DOHH2 (cell line): Measurements from ENCODE around the gene SP1.
"Not testable (repeated sequence)": the region's sequence is repeated elsewhere in the genome, so short reads cannot be mapped to it uniquely, and the experiment has no call there.

Experiments used
- H3F3A ChIP-seq: fragments of 200-600 bp; sonication (generic), shearing (Covaris generic); 2 replicates; pipeline ENCODE4 v1.6.0; 2016; ENCODE audit warnings: antibody characterized with exemption, mild to moderate bottlenecking; ENCODE audit not compliant: control insufficient read depth, insufficient read depth
- H3K27ac ChIP-seq: fragments of 200-600 bp; sonication (generic); 2 replicates; pipeline ENCODE4 v1.5.1; 2014; ENCODE audit warnings: low read depth, mild to moderate bottlenecking, low read length, moderate library complexity
- H3K27me3 ChIP-seq: fragments of 200-600 bp; sonication (generic); 2 replicates; pipeline ENCODE4 v1.6.1; 2014; ENCODE audit warnings: mild to moderate bottlenecking, low read length, mixed read lengths; ENCODE audit not compliant: control insufficient read depth
- H3K36me3 ChIP-seq: fragments of 200-600 bp; sonication (generic); 2 replicates; pipeline ENCODE4 v1.6.1; 2014; ENCODE audit warnings: mild to moderate bottlenecking, low read length, moderate library complexity, mixed read lengths; ENCODE audit not compliant: control insufficient read depth
- H3K4me1 ChIP-seq: fragments of 200-600 bp; sonication (generic); 2 replicates; pipeline ENCODE4 v1.6.1; 2014; ENCODE audit warnings: mild to moderate bottlenecking, low read length, mixed read lengths; ENCODE audit not compliant: control insufficient read depth
- H3K4me2 ChIP-seq: fragments of 200-600 bp; sonication (generic); 2 replicates; pipeline ENCODE4 v1.6.0; 2014; ENCODE audit warnings: mild to moderate bottlenecking, low read length, moderate library complexity
- H3K4me3 ChIP-seq: fragments of 200-600 bp; sonication (generic); 2 replicates; pipeline ENCODE4 v1.5.1; 2014; ENCODE audit warnings: mild to moderate bottlenecking, low read length, mixed read lengths
- H3K79me2 ChIP-seq: fragments of 200-600 bp; sonication (generic); 2 replicates; pipeline ENCODE4 v1.6.1; 2014; ENCODE audit warnings: mild to moderate bottlenecking, low read length, mixed read lengths; ENCODE audit not compliant: control insufficient read depth
- H3K9me2 ChIP-seq: fragments of 200-600 bp; sonication (generic); replicated peaks from 2 replicates; pipeline ENCODE4 v1.6.1; 2014; ENCODE audit warnings: mild to moderate bottlenecking, low read length, mixed read lengths; ENCODE audit not compliant: control insufficient read depth
- H3K9me3 ChIP-seq: fragments of 200-600 bp; sonication (generic); 2 replicates; pipeline ENCODE4 v1.6.1; 2014; ENCODE audit warnings: antibody characterized with exemption, low read length, mixed read lengths; ENCODE audit not compliant: control insufficient read depth, insufficient read depth
- H4K20me1 ChIP-seq: fragments of 200-600 bp; sonication (generic); 2 replicates; pipeline ENCODE4 v1.6.0; 2014; ENCODE audit warnings: low read depth, mild to moderate bottlenecking, antibody characterized with exemption, low read length, moderate library complexity; ENCODE audit not compliant: control insufficient read depth, insufficient read depth
- CTCF ChIP-seq: fragments of 200-600 bp; sonication (generic); IDR thresholded peaks from one replicate; pipeline ENCODE4 v1.5.1; 2014; ENCODE audit warnings: antibody characterized with exemption, mild to moderate bottlenecking, low read depth, low read length; ENCODE audit not compliant: poor library complexity, severe bottlenecking
- EZH2phosphoT487 ChIP-seq: fragments of 200-600 bp; sonication (generic); IDR thresholded peaks from 2 replicates; pipeline ENCODE4 v1.6.1; 2017; ENCODE audit warnings: borderline replicate concordance, mild to moderate bottlenecking, antibody characterized with exemption, low read length, moderate library complexity, mixed read lengths

SP1 gene

DNA sequence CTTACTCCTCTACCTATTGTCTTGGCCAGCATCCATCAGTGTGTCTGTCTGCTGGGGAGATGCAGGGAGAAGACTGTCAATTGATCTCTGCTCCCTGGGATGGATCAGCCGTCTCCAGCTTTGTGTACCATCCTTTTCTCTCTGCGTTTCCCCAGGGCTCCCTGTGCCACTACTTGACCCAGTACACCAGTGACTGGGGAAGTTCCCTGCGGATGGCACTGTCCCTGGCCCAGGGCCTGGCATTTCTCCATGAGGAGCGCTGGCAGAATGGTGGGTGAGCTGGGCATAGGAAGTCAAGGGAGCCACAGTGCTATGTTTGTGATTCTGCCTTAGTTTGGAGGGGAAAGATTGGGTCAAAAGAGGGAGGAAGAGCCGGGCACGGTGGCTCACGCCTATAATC lies 48.8 kb downstream of the SP1 start:
- H3K4me2 ChIP-seq = no peak overlapping the region
- no peaks in the 10 kb centered on the region for H3K79me2 ChIP-seq
- H3K27me3 ChIP-seq = no peaks in the 10 kb centered on the region
- no peaks in the 10 kb centered on the region for H3K9me2 ChIP-seq
- no peaks in the 10 kb centered on the region for H3K36me3 ChIP-seq
- H4K20me1 ChIP-seq = no peaks in the 10 kb centered on the region
- peaks cover 2% of the 10 kb centered on the region; the same call in 1 of the 2 replicates for H3F3A ChIP-seq
- H3K4me3 ChIP-seq = no peak overlapping the region
- no peaks in the 10 kb centered on the region for H3K9me3 ChIP-seq
- TF ChIP-seq EZH2phosphoT487 (no peak), CTCF (no peak)
- no peak overlapping the region for H3K27ac ChIP-seq
- H3K4me1 ChIP-seq = peaks cover 8% of the 10 kb centered on the region

- no peak overlapping the region for H3K4me2 ChIP-seq
- peaks cover 8% of the 10 kb centered on the region for H3K4me1 ChIP-seq
- TF ChIP-seq EZH2phosphoT487 = no peak
- TF ChIP-seq CTCF = no peak
- no peak overlapping the region for H3K4me3 ChIP-seq
- no peaks in the 10 kb centered on the region for H3K9me2 ChIP-seq
- no peaks in the 10 kb centered on the region for H3K27me3 ChIP-seq
- peaks cover 2% of the 10 kb centered on the region; the same call in 1 of the 2 replicates for H3F3A ChIP-seq
- H3K9me3 ChIP-seq = no peaks in the 10 kb centered on the region
- H3K79me2 ChIP-seq = no peaks in the 10 kb centered on the region
- no peaks in the 10 kb centered on the region for H4K20me1 ChIP-seq
- no peaks in the 10 kb centered on the region for H3K36me3 ChIP-seq
- H3K27ac ChIP-seq = no peak overlapping the region
Measured at GRCh38 chr12:53430116-53430515, 50.1 kb downstream of the SP1 start.

- no peaks in the 10 kb centered on the region for H3K79me2 ChIP-seq
- H3F3A ChIP-seq = peaks cover 2% of the 10 kb centered on the region; the same call in 1 of the 2 replicates
- H3K9me3 ChIP-seq = no peaks in the 10 kb centered on the region
- no peak overlapping the region for H3K27ac ChIP-seq
- H3K4me1 ChIP-seq = peaks cover 8% of the 10 kb centered on the region
- no peak overlapping the region for H3K4me3 ChIP-seq
- H3K27me3 ChIP-seq = no peaks in the 10 kb centered on the region
- no peaks in the 10 kb centered on the region for H3K36me3 ChIP-seq
- no peaks in the 10 kb centered on the region for H4K20me1 ChIP-seq
- H3K4me2 ChIP-seq = no peak overlapping the region
- no peak for TF ChIP-seq CTCF
- TF ChIP-seq EZH2phosphoT487 = no peak
- H3K9me2 ChIP-seq = no peaks in the 10 kb centered on the region
Measured at GRCh38 chr12:53431187-53431586, 51.2 kb downstream of the SP1 start.

- not testable (repeated sequence) for H3K36me3 ChIP-seq, H3K9me3 ChIP-seq, H4K20me1 ChIP-seq, H3K9me2 ChIP-seq, H3K4me2 ChIP-seq, H3K27me3 ChIP-seq, H3F3A ChIP-seq, H3K4me3 ChIP-seq, H3K79me2 ChIP-seq, H3K27ac ChIP-seq, H3K4me1 ChIP-seq
Measured at GRCh38 chr12:53435326-53435725, 55.4 kb downstream of the SP1 start.

DNA sequence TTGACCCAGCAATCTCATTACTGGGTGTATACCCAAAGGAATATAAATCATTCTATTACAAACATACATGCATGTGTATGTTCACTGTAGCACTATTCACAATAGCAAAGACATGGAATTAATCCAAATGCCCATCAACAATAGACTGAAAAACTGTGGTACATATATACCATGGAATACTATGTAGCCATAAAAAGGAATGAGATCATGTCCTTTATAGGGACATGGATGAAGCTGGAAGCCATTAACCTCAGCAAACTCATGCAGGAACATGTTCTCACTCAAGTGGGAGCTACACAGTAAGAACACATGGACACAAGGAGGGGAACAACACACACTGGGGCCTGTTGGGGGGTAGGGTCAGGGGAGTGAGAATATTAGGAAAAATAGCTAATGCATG lies 59.6 kb downstream of the SP1 start:
- H3K36me3 ChIP-seq = peaks cover 27% of the 10 kb centered on the region
- H3K27me3 ChIP-seq, H3K9me2 ChIP-seq, H4K20me1 ChIP-seq, H3K9me3 ChIP-seq, H3K4me2 ChIP-seq, H3K27ac ChIP-seq, H3K4me3 ChIP-seq, H3F3A ChIP-seq: not testable (repeated sequence)
- H3K79me2 ChIP-seq = peaks cover 27% of the 10 kb centered on the region
- peaks cover 19% of the 10 kb centered on the region for H3K4me1 ChIP-seq
